ENCODE measurements around the gene MRAP. TPM values are rescaled to one million over a fixed set of nuclear protein-coding genes. Genes with fewer than 3 reads are reported as not detected.

Gene MRAP
- not detected in 2 replicates for total RNA-seq

DNA sequence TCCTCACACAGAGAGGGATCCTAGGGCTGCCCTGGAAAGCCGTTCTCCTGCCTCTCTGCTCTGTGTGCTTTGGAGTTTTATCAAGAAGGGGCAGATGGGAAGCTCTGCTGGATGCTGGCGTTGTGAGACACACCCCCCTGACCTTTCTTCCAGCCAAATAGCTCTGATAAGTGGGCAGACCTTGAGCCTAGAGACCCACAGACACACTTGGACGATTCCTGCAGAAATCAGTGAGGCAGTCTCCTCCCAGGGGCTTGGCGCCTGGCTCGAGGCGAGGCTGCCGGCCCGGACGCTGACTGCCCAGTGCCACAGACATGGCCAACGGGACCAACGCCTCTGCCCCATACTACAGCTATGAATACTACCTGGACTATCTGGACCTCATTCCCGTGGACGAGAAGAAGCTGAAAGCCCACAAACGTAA, at the start of gene MRAP:
Gene MRAP (plus strand): TSS at position 198 of the 424 bp plus-strand sequence. CDS start 117 bp downstream, at position 315.

DNA sequence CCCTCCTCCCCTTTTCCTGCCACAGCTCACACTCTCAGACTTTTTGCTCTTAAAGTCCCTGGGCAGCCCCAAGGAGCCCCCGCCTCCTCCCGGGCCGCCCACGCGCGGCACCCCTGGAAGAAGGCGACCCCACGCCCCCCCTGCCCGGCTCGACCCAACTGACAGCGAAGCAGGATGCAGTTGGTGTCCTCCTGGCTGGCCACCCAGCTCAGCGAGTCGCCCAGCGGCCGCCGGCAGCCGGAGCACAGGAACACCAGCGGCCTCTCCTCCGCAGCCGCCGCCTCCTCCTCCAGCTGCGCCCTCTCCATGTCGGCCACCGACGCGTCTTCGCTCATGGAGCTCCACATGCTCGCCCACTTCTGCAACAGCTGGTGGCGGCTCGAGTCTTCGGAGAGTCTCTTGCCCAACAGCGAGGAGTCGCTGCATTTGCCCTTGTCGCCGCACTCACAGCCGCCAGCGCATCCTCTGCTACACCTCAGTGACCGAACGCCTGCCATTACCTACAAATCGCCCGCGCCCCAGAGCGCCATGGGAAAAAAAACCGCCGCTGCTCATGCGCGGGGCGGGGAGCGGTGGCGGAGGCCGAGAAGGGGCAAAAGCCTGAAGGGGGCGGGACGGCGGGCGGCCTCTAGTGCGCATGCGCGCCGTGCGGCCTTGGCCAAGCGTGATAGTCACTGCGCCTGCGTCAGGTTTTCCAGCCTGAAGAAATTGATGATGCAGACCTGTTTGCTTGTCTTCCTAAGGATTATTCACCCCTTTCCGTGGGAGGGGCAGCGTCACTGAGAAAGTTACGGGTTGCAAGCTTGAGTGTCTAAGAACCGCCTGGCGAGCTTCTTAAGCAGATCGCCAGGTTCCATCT, 19.9 kb upstream of the MRAP start, which contains the start of gene MIS18A:
Gene MIS18A (minus strand): TSS at position 532 of the 859 bp plus-strand sequence. CDS start 35 bp downstream, at position 497.

Other genes with a start within 250 kb of the MRAP start
- 8.5 and 12.5 TPM in 2 replicates for gene MIS18A, start 19.8 kb upstream of the MRAP start, total RNA-seq
- gene URB1, start 94.2 kb downstream of the MRAP start, total RNA-seq, result 10.1 and 15.8 TPM in 2 replicates
- 3.4 and 6.5 TPM in 2 replicates for gene EVA1C, start 113.9 kb downstream of the MRAP start, total RNA-seq

Measured in epithelial cell of alveolus of lung (primary cell).